GM12865 (cell line): ENCODE results near the gene AHNAK.
"Not testable (repeated sequence)": the region's sequence is repeated elsewhere in the genome, so short reads cannot be mapped to it uniquely, and the experiment has no call there.

ENCODE experiments used
- DNase-seq: peaks from one replicate; pipeline ENCODE4 v3.0.0; 2010; ENCODE audit warnings: low read depth
- H3K4me3 ChIP-seq: 2 replicates; pipeline ENCODE4 v1.5.1; 2011; ENCODE audit warnings: mild to moderate bottlenecking, low read depth, low read length, control low read depth
- TF ChIP-seq, protein P1 (sequence below): IDR thresholded peaks from 2 replicates; pipeline ENCODE4 v1.5.1; 2011; ENCODE audit warnings: low read length, control low read depth, low read depth, inconsistent platforms; ENCODE audit not compliant: insufficient read depth; ENCODE audit errors: missing control alignments

Gene AHNAK

DNA sequence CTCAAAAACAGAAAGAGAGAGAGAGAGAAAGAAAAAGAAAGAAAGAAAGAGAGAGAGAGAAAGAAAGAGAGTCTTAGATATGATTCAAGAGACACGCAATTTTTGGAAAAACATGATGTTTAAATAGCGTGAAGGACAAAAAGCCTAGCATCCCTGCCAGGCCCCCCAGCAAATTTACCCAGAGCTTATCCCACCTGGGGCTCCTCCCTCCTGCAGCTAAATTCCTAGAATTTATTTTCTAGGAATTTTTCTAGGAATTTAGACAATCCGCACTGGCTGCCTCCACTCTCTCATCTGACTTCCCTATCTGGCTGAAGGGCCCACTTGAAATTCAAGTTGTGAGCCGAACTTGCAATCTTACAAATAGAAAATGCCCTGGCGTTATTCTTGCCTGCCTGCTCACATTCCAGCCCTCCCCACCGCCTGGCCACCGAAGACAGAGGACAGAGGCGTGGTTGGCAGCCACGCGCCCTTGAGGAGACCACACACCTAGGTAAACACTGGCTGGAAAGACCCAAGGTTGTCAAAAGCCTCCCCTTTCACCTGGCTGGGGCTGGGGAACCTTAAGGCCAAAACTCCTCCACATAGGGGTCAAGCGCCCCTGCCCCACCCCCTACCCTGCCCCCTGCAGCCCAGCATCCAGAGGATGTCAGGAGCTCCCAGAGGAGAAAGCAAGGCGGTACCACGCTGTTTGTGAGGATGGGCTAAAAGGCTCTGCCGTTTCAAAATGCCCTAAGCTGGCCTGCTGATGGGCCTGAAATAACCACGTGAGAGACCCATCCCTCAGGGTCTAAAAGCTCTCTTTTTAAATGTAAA, 42.2 kb downstream of the AHNAK start:
- H3K4me3 ChIP-seq: no peak overlapping the region
- no peak for DNase-seq
- TF ChIP-seq, protein P1, sequence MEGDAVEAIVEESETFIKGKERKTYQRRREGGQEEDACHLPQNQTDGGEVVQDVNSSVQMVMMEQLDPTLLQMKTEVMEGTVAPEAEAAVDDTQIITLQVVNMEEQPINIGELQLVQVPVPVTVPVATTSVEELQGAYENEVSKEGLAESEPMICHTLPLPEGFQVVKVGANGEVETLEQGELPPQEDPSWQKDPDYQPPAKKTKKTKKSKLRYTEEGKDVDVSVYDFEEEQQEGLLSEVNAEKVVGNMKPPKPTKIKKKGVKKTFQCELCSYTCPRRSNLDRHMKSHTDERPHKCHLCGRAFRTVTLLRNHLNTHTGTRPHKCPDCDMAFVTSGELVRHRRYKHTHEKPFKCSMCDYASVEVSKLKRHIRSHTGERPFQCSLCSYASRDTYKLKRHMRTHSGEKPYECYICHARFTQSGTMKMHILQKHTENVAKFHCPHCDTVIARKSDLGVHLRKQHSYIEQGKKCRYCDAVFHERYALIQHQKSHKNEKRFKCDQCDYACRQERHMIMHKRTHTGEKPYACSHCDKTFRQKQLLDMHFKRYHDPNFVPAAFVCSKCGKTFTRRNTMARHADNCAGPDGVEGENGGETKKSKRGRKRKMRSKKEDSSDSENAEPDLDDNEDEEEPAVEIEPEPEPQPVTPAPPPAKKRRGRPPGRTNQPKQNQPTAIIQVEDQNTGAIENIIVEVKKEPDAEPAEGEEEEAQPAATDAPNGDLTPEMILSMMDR: no peak

DNA sequence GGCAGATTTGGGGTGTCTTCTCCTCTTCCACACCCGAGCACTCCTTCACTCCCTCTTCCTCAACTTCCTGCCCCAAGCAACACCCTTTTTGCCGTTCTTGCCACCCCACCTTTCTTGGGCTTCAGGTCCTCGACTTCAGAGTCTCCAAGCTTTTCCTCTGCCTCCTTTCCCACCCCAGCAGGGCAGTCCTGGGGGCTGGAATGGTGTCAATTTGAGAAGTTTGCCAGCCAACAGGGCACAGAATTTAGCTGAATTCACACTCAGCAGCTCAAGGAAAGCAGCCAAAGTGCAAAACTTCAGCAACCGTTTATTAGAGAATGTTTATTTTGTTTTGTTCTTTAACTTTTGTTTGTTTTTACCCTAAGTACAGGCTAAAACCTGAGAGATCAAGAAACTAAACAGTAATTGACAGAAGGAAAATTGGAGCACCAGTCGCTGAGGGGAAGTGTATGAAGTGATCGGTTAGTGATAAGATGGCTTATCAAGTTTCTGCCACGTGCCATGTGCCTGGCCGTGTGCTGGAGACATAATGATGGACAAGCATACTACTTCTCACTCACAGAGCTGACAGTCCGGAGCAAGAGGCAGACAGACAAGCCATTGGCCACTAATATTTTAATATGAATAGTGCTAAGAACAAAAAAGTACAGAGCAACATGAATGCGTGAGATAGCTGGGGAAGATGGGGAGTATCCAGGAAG, 44.4 kb downstream of the AHNAK start:
- TF ChIP-seq, protein P1: no peak
- H3K4me3 ChIP-seq: no peak overlapping the region
- no peak for DNase-seq

DNA sequence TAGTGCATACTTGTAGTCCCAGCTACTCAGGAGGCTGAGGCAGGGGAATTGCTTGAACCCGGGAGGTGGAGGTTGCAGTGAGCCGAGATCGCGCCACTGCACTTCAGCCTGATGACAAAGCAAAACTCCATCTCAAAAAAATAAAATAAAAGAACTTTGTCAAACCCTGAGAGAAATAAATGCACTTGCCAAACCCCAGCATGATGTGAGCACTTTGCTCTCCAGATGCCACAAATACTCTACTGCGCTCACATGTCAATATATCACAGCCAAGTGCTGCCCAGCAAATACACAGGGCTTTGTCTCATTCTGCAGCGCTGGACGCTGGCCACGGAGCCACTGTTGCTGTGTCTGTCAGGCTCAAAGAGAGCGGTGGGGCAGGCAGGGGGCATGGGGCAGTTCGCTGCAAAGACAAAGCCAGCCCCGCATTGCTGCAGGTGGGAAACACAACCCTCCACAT, 45.1 kb downstream of the AHNAK start:
- no peak overlapping the region for H3K4me3 ChIP-seq
- TF ChIP-seq, protein P1: no peak
- DNase-seq: no peak

DNA sequence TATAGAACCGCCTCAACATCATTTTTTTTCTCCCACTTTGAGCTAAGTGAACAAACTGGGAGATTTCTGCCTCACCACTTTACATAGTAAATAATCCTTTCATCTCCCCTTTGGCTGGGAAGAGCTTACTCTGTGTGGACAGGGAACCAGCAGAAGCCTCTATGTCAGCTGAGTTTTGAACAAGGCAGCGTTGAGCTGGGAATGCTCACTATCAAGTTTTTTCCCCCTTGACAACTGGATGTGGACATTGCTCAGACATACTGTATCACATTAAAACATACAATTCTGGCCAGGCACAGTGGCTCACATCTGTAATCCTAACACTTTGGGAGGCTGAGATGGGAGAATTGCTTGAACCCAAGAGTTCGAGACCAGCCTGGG, 46.0 kb downstream of the AHNAK start:
- no peak overlapping the region for H3K4me3 ChIP-seq
- no peak for DNase-seq
- TF ChIP-seq, protein P1: no peak

DNA sequence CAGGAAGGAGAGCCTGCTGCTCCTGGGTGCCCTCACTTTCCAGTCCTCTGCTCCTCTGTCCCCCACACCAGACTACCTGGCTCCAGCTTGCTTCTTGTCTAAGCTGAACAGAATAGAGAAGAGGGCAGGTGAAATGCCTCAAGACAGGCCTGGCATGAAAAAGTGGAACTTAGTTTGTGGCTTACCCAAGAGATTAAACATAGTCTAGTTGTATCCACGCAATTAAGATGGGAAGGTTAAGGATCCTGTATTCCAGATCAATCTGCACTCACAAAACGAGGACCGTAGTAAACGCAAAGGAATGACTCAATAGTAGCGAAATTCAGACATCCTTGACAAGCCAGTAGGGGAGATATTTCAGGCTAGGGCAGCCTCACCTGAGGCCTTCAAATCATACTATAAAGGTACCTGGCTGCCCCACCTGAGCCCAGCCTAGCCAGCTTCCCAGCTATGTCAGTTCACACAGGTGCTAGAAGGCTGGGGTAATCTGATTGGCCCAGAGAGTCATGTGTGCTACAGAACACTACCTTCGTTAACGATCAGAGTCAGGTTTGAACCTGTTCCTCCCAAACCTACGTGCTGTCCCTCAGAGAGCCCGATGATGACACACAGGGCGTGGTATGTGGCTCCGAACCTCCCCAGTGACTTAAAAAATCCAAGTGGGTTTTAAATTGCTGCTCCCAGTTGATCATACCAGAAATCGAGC, 46.5 kb downstream of the AHNAK start:
- DNase-seq: no peak
- TF ChIP-seq, protein P1: no peak
- H3K4me3 ChIP-seq: no peak overlapping the region

DNA sequence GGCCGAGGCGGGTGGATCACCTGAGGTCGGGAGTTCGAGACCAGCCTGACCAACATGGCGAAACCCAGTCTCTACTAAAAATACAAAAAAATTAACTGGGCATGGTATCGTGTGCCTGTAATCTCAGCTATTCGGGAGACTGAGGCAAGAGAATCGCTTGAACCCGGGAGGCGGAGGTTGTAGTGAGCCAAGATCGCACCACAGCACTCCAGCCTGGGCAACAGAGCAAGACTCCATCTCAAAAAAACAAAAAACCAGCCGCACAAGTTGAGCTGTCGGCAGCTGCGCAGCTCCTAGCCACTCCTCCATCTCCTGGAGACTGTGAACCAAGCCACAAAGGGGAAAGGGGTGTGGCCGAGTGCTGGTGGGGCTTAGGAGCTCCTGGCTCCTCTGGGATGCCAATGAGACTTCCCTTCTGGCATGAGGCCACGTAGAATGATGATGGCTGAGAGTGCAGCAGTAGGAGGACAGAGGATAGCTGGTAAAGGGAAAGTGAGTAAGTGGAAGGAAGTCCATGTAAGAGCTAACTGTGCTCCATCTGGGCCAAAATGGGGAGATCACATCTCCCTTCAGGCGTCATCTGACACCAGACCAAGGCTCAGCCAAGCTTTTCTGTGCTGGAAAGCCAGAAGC, 47.2 kb downstream of the AHNAK start:
- H3K4me3 ChIP-seq, DNase-seq: not testable (repeated sequence)
